Lung (tissue), 12 donors: ENCODE results near the gene SLC12A3. TPM values are rescaled to one million over a fixed set of nuclear protein-coding genes. Genes with fewer than 3 reads are reported as not detected.

Experiments
- ATAC-seq: fragments of 200-7000 bp; cut with Tn5 transposase; one replicate; pipeline ENCODE4 v1.9.1; 2020; ENCODE audit warnings: moderate number of reproducible peaks; ENCODE audit not compliant: insufficient read depth, low FRiP score
- DNase-seq, 3 donors: peaks; one replicate each; pipeline ENCODE4 v3.0.0-alpha.2; 2013 to 2017
- H3K27ac ChIP-seq, 2 donors: one replicate each; pipeline ENCODE4 v1.5.1; 2013; ENCODE audit warnings: mild to moderate bottlenecking in 2 of 2, moderate library complexity in 2 of 2, control low read depth in 1 of 2, inconsistent platforms in 1 of 2, low read depth in 1 of 2, low read length in 1 of 2
- H3K27me3 ChIP-seq, 3 donors: one replicate each; pipeline ENCODE4 v1.5.1; 2013; ENCODE audit warnings: low read length in 2 of 3; ENCODE audit not compliant: control insufficient read depth in 3 of 3, insufficient read depth in 3 of 3
- H3K36me3 ChIP-seq, 4 donors: one replicate each; pipeline ENCODE4 v1.5.1; 2013; ENCODE audit warnings: low read length in 4 of 4, mild to moderate bottlenecking in 1 of 4, moderate library complexity in 1 of 4; ENCODE audit not compliant: control insufficient read depth in 4 of 4, insufficient read depth in 4 of 4
- H3K4me1 ChIP-seq, 5 donors: one replicate each; pipeline ENCODE4 v1.5.1; 2013; ENCODE audit warnings: low read length in 5 of 5, mild to moderate bottlenecking in 2 of 5, moderate library complexity in 1 of 5; ENCODE audit not compliant: control insufficient read depth in 5 of 5, insufficient read depth in 5 of 5
- H3K4me3 ChIP-seq: one replicate; pipeline ENCODE4 v1.5.1; 2013; ENCODE audit warnings: mild to moderate bottlenecking, control low read depth, moderate library complexity
- H3K9ac ChIP-seq, 2 donors: one replicate each; pipeline ENCODE4 v1.5.1; 2013; ENCODE audit warnings: low read length in 2 of 2, control low read depth in 1 of 2; ENCODE audit not compliant: insufficient read depth in 1 of 2
- H3K9me3 ChIP-seq, 4 donors: one replicate each; pipeline ENCODE4 v1.5.1; 2013; ENCODE audit warnings: low read length in 3 of 4, mild to moderate bottlenecking in 1 of 4, moderate library complexity in 1 of 4; ENCODE audit not compliant: control insufficient read depth in 4 of 4, insufficient read depth in 3 of 4
- CTCF ChIP-seq: IDR thresholded peaks from 2 replicates; pipeline ENCODE4 v1.5.1; 2012; ENCODE audit warnings: mild to moderate bottlenecking; ENCODE audit errors: control extremely low read depth, extremely low read depth
- WGBS, 2 donors: extraction: QIAGEN DNeasy Blood & Tissue Kit; methylation state at CpG; one replicate each; pipeline ENCODE4 v1.1.7; 2013; 5-methylcytosine and 5-hydroxymethylcytosine counted together
- polyA plus RNA-seq, 2 donors: library from polyadenylated mRNA; stranded (reverse); fragments of 200-250 nt; gene quantifications; one replicate each; pipeline ENCODE4 v1.2.1, GENCODE V29; 2013
- total RNA-seq, 2 donors: library from RNA; depleted of rRNA in 1 of 2; stranded (reverse); fragments of >200 nt in 1 of 2; gene quantifications; one replicate each; pipeline ENCODE4 v1.2.1, GENCODE V29; 2014 to 2021
- donor health status: control.
- donor health status: control.
- donor health status: Bipolar disorder and iron deficiency.
- donor health status: healthy.
- donor health status: DM: yes; HTN: yes; CAD: no.

The SLC12A3 gene
- total and polyA plus RNA-seq, 4 donors, result 0.04 to 0.07 TPM; not detected in 2

- no peak for TF ChIP-seq CTCF
- no peak overlapping the region for H3K27ac ChIP-seq
- no peaks in the 10 kb centered on the region for H3K9me3 ChIP-seq
- no peak overlapping the region for H3K4me3 ChIP-seq
- WGBS, 2 donors, result 94 to 98% methylated on average over 6 of the region's 6 CpGs
- H3K27me3 ChIP-seq, result no peaks in the 10 kb centered on the region
- H3K9ac ChIP-seq, result no peak overlapping the region
- H3K4me1 ChIP-seq, result no peaks in the 10 kb centered on the region
- DNase-seq (no peak), ATAC-seq (no peak)
- H3K36me3 ChIP-seq, result peaks cover 13 to 20% (median 19%) of the 10 kb centered on the region in 4 donors
Observed at GRCh38 chr16:56948234-56948633, 83.2 kb downstream of the SLC12A3 start.

- DNase-seq (no peak), ATAC-seq (no peak)
- no peak for TF ChIP-seq CTCF
- Histone ChIP-seq H3K9me3 (no peaks in the 10 kb centered on the region), H3K36me3 (peaks cover 1 to 10% (median 5%) of the 10 kb centered on the region in 4 donors), H3K4me3 (no peak overlapping the region), H3K27ac (no peak overlapping the region), H3K9ac (no peak overlapping the region), H3K27me3 (no peaks in the 10 kb centered on the region), H3K4me1 (no peaks in the 10 kb centered on the region)
- WGBS, 2 donors, result 86 to 96% methylated on average over 4 of the region's 4 CpGs
Observed at GRCh38 chr16:56950051-56950450, 85.0 kb downstream of the SLC12A3 start.

- Histone ChIP-seq H3K9ac (no peak overlapping the region), H3K27me3 (no peaks in the 10 kb centered on the region), H3K9me3 (no peaks in the 10 kb centered on the region), H3K27ac (no peak overlapping the region), H3K4me1 (no peaks in the 10 kb centered on the region), H3K4me3 (no peak overlapping the region), H3K36me3 (peaks cover 0 to 6% (median 1%) of the 10 kb centered on the region in 4 donors)
- WGBS, 2 donors, result 83 to 85% methylated on average over 7 of the region's 7 CpGs
- DNase-seq, result no peak
- no peak for TF ChIP-seq CTCF
- ATAC-seq, result no peak
Observed at GRCh38 chr16:56950455-56950854, 85.4 kb downstream of the SLC12A3 start.
